Prostate gland (tissue), 2 donors: Measurements from ENCODE around the gene HEG1.

Experiments used
- CTCF ChIP-seq, 4 experiments: fragments of 200-600 bp in 2 of 4; fragments of 450-650 bp in 2 of 4; sonication (generic) in 2 of 4; IDR thresholded peaks; 1 replicate in 3 of 4; 2 replicates in 1 of 4; pipeline ENCODE4 v1.5.1; 2016 to 2019; ENCODE audit warnings: antibody characterized with exemption in 4 of 4, mild to moderate bottlenecking in 2 of 4, moderate library complexity in 2 of 4
- POLR2A ChIP-seq: fragments of 450-650 bp; IDR thresholded peaks from one replicate; pipeline ENCODE4 v1.6.1; 2016; ENCODE audit warnings: antibody characterized with exemption, mild to moderate bottlenecking
- POLR2AphosphoS5 ChIP-seq: sonication (generic); formaldehyde crosslinking; IDR thresholded peaks from one replicate; pipeline ENCODE4 v1.6.1; 2017; ENCODE audit warnings: antibody characterized with exemption

- no peak for TF ChIP-seq POLR2A
- TF ChIP-seq CTCF (IDR thresholded peaks at IDR 0.05) = no peak
- no peak for TF ChIP-seq POLR2AphosphoS5
Observed at GRCh38 chr3:125005676-125006075, 50.1 kb downstream of the HEG1 start.
